Liver (tissue), 9 donors: ENCODE results near the gene PIGV. TPM values are rescaled to one million over a fixed set of nuclear protein-coding genes. Genes with fewer than 3 reads are reported as not detected.

Experiments
- DNase-seq: peaks from one replicate; pipeline ENCODE4 v3.0.0-alpha.2; 2017; ENCODE audit warnings: low spot score
- H3K27ac ChIP-seq, 2 donors: one replicate each; pipeline ENCODE4 v1.7.0; 2013; ENCODE audit warnings: inconsistent platforms in 2 of 2, low read length in 2 of 2, control low read depth in 1 of 2, low read depth in 1 of 2, mild to moderate bottlenecking in 1 of 2
- H3K27me3 ChIP-seq, 4 donors: one replicate each; pipeline versions ENCODE4 v1.6.1 to v1.7.0; 2013; ENCODE audit warnings: low read length in 3 of 4, inconsistent platforms in 1 of 4, mild to moderate bottlenecking in 1 of 4, moderate library complexity in 1 of 4; ENCODE audit not compliant: control insufficient read depth in 4 of 4, insufficient read depth in 4 of 4
- H3K36me3 ChIP-seq, 4 donors: one replicate each; pipeline versions ENCODE4 v1.6.1 to v1.7.0; 2013; ENCODE audit warnings: low read length in 3 of 4, mild to moderate bottlenecking in 3 of 4, low read depth in 1 of 4, moderate library complexity in 1 of 4; ENCODE audit not compliant: control insufficient read depth in 4 of 4, insufficient read depth in 3 of 4
- H3K4me1 ChIP-seq, 4 donors: one replicate each; pipeline versions ENCODE4 v1.6.1 to v1.7.0; 2013; ENCODE audit warnings: low read length in 3 of 4, mild to moderate bottlenecking in 3 of 4, moderate library complexity in 1 of 4; ENCODE audit not compliant: control insufficient read depth in 4 of 4, insufficient read depth in 4 of 4
- H3K4me3 ChIP-seq, 3 donors: one replicate each; pipeline versions ENCODE4 v1.6.1 to v1.7.0; 2013; ENCODE audit warnings: low read length in 3 of 3, control low read depth in 1 of 3, low read depth in 1 of 3, mild to moderate bottlenecking in 1 of 3
- H3K9ac ChIP-seq, 2 donors: one replicate each; pipeline ENCODE4 v1.7.0; 2013; ENCODE audit warnings: low read length in 2 of 2, mild to moderate bottlenecking in 2 of 2, moderate library complexity in 2 of 2, control low read depth in 1 of 2, low read depth in 1 of 2
- H3K9me3 ChIP-seq, 4 donors: one replicate each; pipeline versions ENCODE4 v1.6.1 to v1.7.0; 2013; ENCODE audit warnings: low read length in 3 of 4; ENCODE audit not compliant: control insufficient read depth in 4 of 4
- EGR1 ChIP-seq, 2 donors: IDR thresholded peaks; 2 replicates each; pipeline ENCODE4 v1.6.1; 2016 to 2018; ENCODE audit warnings: antibody characterized with exemption in 2 of 2, low read depth in 2 of 2
- FOXA1 ChIP-seq: IDR thresholded peaks from 2 replicates; pipeline ENCODE4 v1.6.1; 2016; ENCODE audit warnings: antibody characterized with exemption
- FOXA2 ChIP-seq: IDR thresholded peaks from 2 replicates; pipeline ENCODE4 v1.6.1; 2016; ENCODE audit warnings: antibody characterized with exemption
- GABPA ChIP-seq, 2 donors: IDR thresholded peaks in 1 of 2; conservative IDR thresholded peaks in 1 of 2; 2 replicates each; pipeline ENCODE4 v1.6.1; 2016; ENCODE audit warnings: antibody characterized with exemption in 2 of 2, mild to moderate bottlenecking in 1 of 2, moderate library complexity in 1 of 2
- HNF4A ChIP-seq, 2 donors: conservative IDR thresholded peaks; 2 replicates each; pipeline ENCODE4 v1.6.1; 2016; ENCODE audit warnings: antibody characterized with exemption in 2 of 2, mild to moderate bottlenecking in 2 of 2
- HNF4G ChIP-seq: IDR thresholded peaks from 2 replicates; pipeline ENCODE4 v1.6.1; 2016; ENCODE audit warnings: antibody characterized with exemption
- JUND ChIP-seq, 2 donors: IDR thresholded peaks; 2 replicates each; pipeline ENCODE4 v1.6.1; 2016; ENCODE audit warnings: antibody characterized with exemption in 2 of 2
- NR2F2 ChIP-seq: IDR thresholded peaks from 2 replicates; pipeline ENCODE4 v1.6.1; 2016; ENCODE audit warnings: antibody characterized with exemption
- RXRA ChIP-seq, 2 donors: IDR thresholded peaks; 2 replicates each; pipeline ENCODE4 v1.6.1; 2017 to 2018; ENCODE audit warnings: antibody characterized with exemption in 2 of 2, mild to moderate bottlenecking in 1 of 2
- SP1 ChIP-seq: IDR thresholded peaks from 2 replicates; pipeline ENCODE4 v1.6.1; 2018; ENCODE audit warnings: antibody characterized with exemption, mild to moderate bottlenecking
- TAF1 ChIP-seq: conservative IDR thresholded peaks from 2 replicates; pipeline ENCODE4 v1.6.1; 2016; ENCODE audit warnings: antibody characterized with exemption, mild to moderate bottlenecking
- YY1 ChIP-seq: IDR thresholded peaks from 2 replicates; pipeline ENCODE4 v1.6.1; 2016; ENCODE audit warnings: antibody characterized with exemption, mild to moderate bottlenecking
- WGBS: extraction: QIAGEN DNeasy Blood & Tissue Kit; methylation state at CpG from one replicate; pipeline ENCODE4 v1.1.7; 2013; 5-methylcytosine and 5-hydroxymethylcytosine counted together
- polyA plus RNA-seq, 2 donors: library from polyadenylated mRNA; stranded (reverse) in 1 of 2; unstranded in 1 of 2; fragments of 200-250 nt in 1 of 2; fragments of >200 nt in 1 of 2; fragmentation: Nextera tagmentation in 1 of 2; extraction: Ambion mirVana in 1 of 2; gene quantifications; one replicate each; pipeline versions ENCODE4 v1.2.1 to v1.2.3, GENCODE V29; 2013 to 2015
- total RNA-seq, 2 donors: library from RNA; depleted of rRNA; stranded (reverse); fragments of >200 nt; gene quantifications; one replicate each; pipeline ENCODE4 v1.2.3, GENCODE V29; 2014
- TF ChIP-seq, protein P1 (sequence below): IDR thresholded peaks from 2 replicates; pipeline ENCODE4 v1.6.1; 2016; ENCODE audit warnings: antibody characterized with exemption
- TF ChIP-seq, protein P2 (sequence below): fragments of 150-350 bp; IDR thresholded peaks from 2 replicates; pipeline ENCODE4 v1.5.1; 2017; ENCODE audit warnings: improper control_type of control experiment, low read depth, low read length; ENCODE audit not compliant: missing input control
- TF ChIP-seq, protein P3 (sequence below): IDR thresholded peaks from 2 replicates; pipeline ENCODE4 v1.6.1; 2016; ENCODE audit warnings: antibody characterized with exemption
- TF ChIP-seq, protein P4 (sequence below): IDR thresholded peaks from 2 replicates; pipeline ENCODE4 v1.6.1; 2016; ENCODE audit warnings: antibody characterized with exemption
- TF ChIP-seq, protein P5 (sequence below): IDR thresholded peaks from 2 replicates; pipeline ENCODE4 v1.6.1; 2016; ENCODE audit warnings: antibody characterized with exemption, mild to moderate bottlenecking
- donor health status: healthy.
- donor health status: healthy.
- donor health status: healthy.
- donor health status: healthy.
- donor health status: healthy.

Gene PIGV
- total and polyA plus RNA-seq, 4 donors = 13.9 to 24.3 (median 14.8) TPM

DNA sequence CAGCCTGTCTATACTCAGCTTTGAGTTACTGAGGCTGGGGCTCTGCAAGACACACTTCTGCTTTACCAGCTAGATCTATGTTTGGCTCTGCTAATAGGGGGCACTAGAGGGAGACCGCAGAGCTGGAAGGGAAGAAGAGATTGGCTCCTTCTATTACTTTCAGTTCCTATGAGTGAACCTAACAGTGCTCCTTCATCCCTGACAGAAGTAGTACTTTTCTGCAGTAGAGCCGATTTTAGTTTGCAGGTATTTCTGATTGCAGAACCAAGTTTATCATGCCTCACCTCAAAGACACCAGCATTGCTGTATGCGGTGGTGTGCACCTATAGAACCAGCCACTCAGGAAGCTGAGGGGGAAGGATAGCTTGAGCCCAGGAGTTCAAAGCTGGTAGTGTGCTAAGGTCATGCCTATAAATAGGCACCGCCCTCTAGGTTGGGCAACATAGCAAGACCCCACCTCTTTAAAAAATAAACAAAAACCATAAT is 33.1 kb downstream of the PIGV start:
- Histone ChIP-seq H3K27me3 (no peaks in the 10 kb centered on the region), H3K36me3 (no peaks in the 10 kb centered on the region), H3K4me3 (no peak overlapping the region), H3K27ac (no peak overlapping the region), H3K9ac (no peak overlapping the region), H3K4me1 (peaks cover 1 to 12% (median 6%) of the 10 kb centered on the region in 4 donors), H3K9me3 (no peaks in the 10 kb centered on the region)
- 57% methylated on average over 4 of the region's 4 CpGs for WGBS
- TF ChIP-seq, protein P1, sequence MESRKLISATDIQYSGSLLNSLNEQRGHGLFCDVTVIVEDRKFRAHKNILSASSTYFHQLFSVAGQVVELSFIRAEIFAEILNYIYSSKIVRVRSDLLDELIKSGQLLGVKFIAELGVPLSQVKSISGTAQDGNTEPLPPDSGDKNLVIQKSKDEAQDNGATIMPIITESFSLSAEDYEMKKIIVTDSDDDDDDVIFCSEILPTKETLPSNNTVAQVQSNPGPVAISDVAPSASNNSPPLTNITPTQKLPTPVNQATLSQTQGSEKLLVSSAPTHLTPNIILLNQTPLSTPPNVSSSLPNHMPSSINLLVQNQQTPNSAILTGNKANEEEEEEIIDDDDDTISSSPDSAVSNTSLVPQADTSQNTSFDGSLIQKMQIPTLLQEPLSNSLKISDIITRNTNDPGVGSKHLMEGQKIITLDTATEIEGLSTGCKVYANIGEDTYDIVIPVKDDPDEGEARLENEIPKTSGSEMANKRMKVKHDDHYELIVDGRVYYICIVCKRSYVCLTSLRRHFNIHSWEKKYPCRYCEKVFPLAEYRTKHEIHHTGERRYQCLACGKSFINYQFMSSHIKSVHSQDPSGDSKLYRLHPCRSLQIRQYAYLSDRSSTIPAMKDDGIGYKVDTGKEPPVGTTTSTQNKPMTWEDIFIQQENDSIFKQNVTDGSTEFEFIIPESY = no peak
- TF ChIP-seq RXRA (IDR thresholded peaks at IDR 0.05) = no peak
- TF ChIP-seq FOXA1 = no peak
- TF ChIP-seq, protein P2, sequence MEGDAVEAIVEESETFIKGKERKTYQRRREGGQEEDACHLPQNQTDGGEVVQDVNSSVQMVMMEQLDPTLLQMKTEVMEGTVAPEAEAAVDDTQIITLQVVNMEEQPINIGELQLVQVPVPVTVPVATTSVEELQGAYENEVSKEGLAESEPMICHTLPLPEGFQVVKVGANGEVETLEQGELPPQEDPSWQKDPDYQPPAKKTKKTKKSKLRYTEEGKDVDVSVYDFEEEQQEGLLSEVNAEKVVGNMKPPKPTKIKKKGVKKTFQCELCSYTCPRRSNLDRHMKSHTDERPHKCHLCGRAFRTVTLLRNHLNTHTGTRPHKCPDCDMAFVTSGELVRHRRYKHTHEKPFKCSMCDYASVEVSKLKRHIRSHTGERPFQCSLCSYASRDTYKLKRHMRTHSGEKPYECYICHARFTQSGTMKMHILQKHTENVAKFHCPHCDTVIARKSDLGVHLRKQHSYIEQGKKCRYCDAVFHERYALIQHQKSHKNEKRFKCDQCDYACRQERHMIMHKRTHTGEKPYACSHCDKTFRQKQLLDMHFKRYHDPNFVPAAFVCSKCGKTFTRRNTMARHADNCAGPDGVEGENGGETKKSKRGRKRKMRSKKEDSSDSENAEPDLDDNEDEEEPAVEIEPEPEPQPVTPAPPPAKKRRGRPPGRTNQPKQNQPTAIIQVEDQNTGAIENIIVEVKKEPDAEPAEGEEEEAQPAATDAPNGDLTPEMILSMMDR = no peak
- TF ChIP-seq FOXA2 = no peak
- TF ChIP-seq SP1 = no peak
- TF ChIP-seq YY1 = no peak
- TF ChIP-seq, protein P3, sequence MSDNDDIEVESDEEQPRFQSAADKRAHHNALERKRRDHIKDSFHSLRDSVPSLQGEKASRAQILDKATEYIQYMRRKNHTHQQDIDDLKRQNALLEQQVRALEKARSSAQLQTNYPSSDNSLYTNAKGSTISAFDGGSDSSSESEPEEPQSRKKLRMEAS = no peak
- no peak for TF ChIP-seq HNF4G
- no peak for TF ChIP-seq GABPA (IDR thresholded peaks at IDR 0.05 in 1 of 2, conservative IDR thresholded peaks at IDR 0.05 in 1 of 2)
- no peak for TF ChIP-seq NR2F2
- TF ChIP-seq, protein P4, sequence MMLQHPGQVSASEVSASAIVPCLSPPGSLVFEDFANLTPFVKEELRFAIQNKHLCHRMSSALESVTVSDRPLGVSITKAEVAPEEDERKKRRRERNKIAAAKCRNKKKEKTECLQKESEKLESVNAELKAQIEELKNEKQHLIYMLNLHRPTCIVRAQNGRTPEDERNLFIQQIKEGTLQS = no peak
- no peak for TF ChIP-seq TAF1
- TF ChIP-seq EGR1 (IDR thresholded peaks at IDR 0.05; ENCODE audit: low read depth in 2 of 2) = no peak
- TF ChIP-seq JUND (IDR thresholded peaks at IDR 0.05) = no peak
- no peak for TF ChIP-seq HNF4A (conservative IDR thresholded peaks at IDR 0.05)
- TF ChIP-seq, protein P5, sequence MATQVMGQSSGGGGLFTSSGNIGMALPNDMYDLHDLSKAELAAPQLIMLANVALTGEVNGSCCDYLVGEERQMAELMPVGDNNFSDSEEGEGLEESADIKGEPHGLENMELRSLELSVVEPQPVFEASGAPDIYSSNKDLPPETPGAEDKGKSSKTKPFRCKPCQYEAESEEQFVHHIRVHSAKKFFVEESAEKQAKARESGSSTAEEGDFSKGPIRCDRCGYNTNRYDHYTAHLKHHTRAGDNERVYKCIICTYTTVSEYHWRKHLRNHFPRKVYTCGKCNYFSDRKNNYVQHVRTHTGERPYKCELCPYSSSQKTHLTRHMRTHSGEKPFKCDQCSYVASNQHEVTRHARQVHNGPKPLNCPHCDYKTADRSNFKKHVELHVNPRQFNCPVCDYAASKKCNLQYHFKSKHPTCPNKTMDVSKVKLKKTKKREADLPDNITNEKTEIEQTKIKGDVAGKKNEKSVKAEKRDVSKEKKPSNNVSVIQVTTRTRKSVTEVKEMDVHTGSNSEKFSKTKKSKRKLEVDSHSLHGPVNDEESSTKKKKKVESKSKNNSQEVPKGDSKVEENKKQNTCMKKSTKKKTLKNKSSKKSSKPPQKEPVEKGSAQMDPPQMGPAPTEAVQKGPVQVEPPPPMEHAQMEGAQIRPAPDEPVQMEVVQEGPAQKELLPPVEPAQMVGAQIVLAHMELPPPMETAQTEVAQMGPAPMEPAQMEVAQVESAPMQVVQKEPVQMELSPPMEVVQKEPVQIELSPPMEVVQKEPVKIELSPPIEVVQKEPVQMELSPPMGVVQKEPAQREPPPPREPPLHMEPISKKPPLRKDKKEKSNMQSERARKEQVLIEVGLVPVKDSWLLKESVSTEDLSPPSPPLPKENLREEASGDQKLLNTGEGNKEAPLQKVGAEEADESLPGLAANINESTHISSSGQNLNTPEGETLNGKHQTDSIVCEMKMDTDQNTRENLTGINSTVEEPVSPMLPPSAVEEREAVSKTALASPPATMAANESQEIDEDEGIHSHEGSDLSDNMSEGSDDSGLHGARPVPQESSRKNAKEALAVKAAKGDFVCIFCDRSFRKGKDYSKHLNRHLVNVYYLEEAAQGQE = no peak
- no peak for DNase-seq
